HCT116 (cell line): Measurements from ENCODE around the gene CELA2A. TPM values are rescaled to one million over a fixed set of nuclear protein-coding genes. Genes with fewer than 3 reads are reported as not detected.

Experiments
- ATAC-seq: fragments of 200-7000 bp; cut with Tn5 transposase; 2 replicates; pipeline ENCODE4 v1.9.1; 2020; ENCODE audit warnings: mild to moderate bottlenecking, moderate library complexity
- BruUV-seq: library from RNA; stranded (reverse); fragments of 400-500 nt; replicated peaks from 2 replicates; lab custom pipeline; 2021; lab: Mats Ljungman, UMichigan
- CTCF ChIA-PET: fragments of 300-600 bp; sonication (Branson Sonifier 250); formaldehyde crosslinking; loops from one replicate; lab custom pipeline; 2021; ENCODE audit warnings: antibody characterized with exemption; lab: Charles Lee
- POLR2A ChIA-PET: fragments of 300-600, 350-600 bp; sonication (Branson Sonifier 250); formaldehyde crosslinking; loops from one replicate; lab custom pipeline; 2021; ENCODE audit warnings: antibody characterized with exemption; lab: Charles Lee
- RAD21 ChIA-PET, 2 experiments: fragments of 300-600 bp; sonication (Branson Sonifier 250); formaldehyde crosslinking; loops; one replicate each; lab custom pipeline; 2023; ENCODE audit warnings: low total read pairs in 2 of 2; ENCODE audit not compliant: uncharacterized antibody in 2 of 2, unreplicated experiment in 2 of 2, low non-redundant PET in 1 of 2; lab: Charles Lee
- DNase-seq: peaks from one replicate; pipeline ENCODE4 v3.0.0-alpha.2; 2010; ENCODE audit warnings: low read depth, low spot score
- H2AFZ ChIP-seq: fragments of 200-600 bp; shearing (Covaris generic), sonication (generic); 2 replicates; pipeline ENCODE4 v1.6.1; 2017; ENCODE audit warnings: low read depth, mixed run types, mixed read lengths, antibody characterized with exemption, low read length; ENCODE audit not compliant: poor library complexity, severe bottlenecking
- H3K27ac ChIP-seq: 2 replicates; pipeline ENCODE4 v1.5.1; 2012; ENCODE audit warnings: low read depth, low read length
- H3K27me3 ChIP-seq: fragments of 200-600 bp; sonication (generic); 2 replicates; pipeline ENCODE4 v1.6.1; 2016; ENCODE audit warnings: mixed run types, low read length, mixed read lengths; ENCODE audit not compliant: insufficient read depth
- H3K36me3 ChIP-seq, 2 experiments: fragments of 200-500 bp in 1 of 2; fragments of 200-600 bp in 1 of 2; sonication (Bioruptor generic) in 1 of 2; sonication (generic) in 1 of 2; 2 replicates each; pipeline versions ENCODE4 v1.5.1 to v1.6.1; 2014 to 2016; ENCODE audit warnings: low read length in 2 of 2, inconsistent platforms in 1 of 2, mixed read lengths in 1 of 2, mixed run types in 1 of 2; ENCODE audit not compliant: insufficient read depth in 2 of 2, control insufficient read depth in 1 of 2
- H3K4me1 ChIP-seq, 2 experiments: fragments of 200-600 bp in 1 of 2; sonication (generic) in 1 of 2; 2 replicates each; pipeline versions ENCODE4 v1.5.1 to v1.6.1; 2012 to 2017; ENCODE audit warnings: low read length in 2 of 2, inconsistent platforms in 1 of 2, mild to moderate bottlenecking in 1 of 2, mixed read lengths in 1 of 2, mixed run types in 1 of 2, moderate library complexity in 1 of 2; ENCODE audit not compliant: insufficient read depth in 2 of 2, control insufficient read depth in 1 of 2
- H3K4me2 ChIP-seq: fragments of 200-600 bp; sonication (generic); 2 replicates; pipeline ENCODE4 v1.6.1; 2017; ENCODE audit warnings: mixed run types, low read length, mixed read lengths
- H3K4me3 ChIP-seq, 2 experiments: fragments of 200-600 bp in 1 of 2; sonication (generic) in 1 of 2; replicated peaks in 1 of 2; 2 replicates each; pipeline ENCODE4 v1.5.1; 2011 to 2016; ENCODE audit warnings: low read length in 2 of 2, control low read depth in 1 of 2, low read depth in 1 of 2, mild to moderate bottlenecking in 1 of 2, mixed read lengths in 1 of 2, mixed run types in 1 of 2
- H3K79me2 ChIP-seq: fragments of 200-600 bp; sonication (generic); 2 replicates; pipeline ENCODE4 v1.6.1; 2017; ENCODE audit warnings: mild to moderate bottlenecking, mixed run types, low read length, moderate library complexity, mixed read lengths; ENCODE audit not compliant: insufficient read depth
- H3K9ac ChIP-seq: fragments of 200-600 bp; sonication (generic); 2 replicates; pipeline ENCODE4 v1.6.1; 2016; ENCODE audit warnings: low read length, mixed read lengths
- H3K9me2 ChIP-seq: fragments of 200-600 bp; sonication (generic), shearing (Covaris generic); 2 replicates; pipeline ENCODE4 v1.6.1; 2017; ENCODE audit warnings: mixed run types, mild to moderate bottlenecking, moderate library complexity; ENCODE audit not compliant: insufficient read depth
- H3K9me3 ChIP-seq, 2 experiments: fragments of 200-500 bp in 1 of 2; fragments of 200-600 bp in 1 of 2; sonication (Bioruptor generic) in 1 of 2; sonication (generic) in 1 of 2; 2 replicates each; pipeline ENCODE4 v1.6.1; 2014 to 2017; ENCODE audit warnings: low read length in 2 of 2, mixed read lengths in 2 of 2, inconsistent platforms in 1 of 2, low read depth in 1 of 2, mild to moderate bottlenecking in 1 of 2, mixed run types in 1 of 2, moderate library complexity in 1 of 2; ENCODE audit not compliant: control insufficient read depth in 1 of 2, insufficient read depth in 1 of 2
- H4K20me1 ChIP-seq: fragments of 200-600 bp; sonication (generic), shearing (Covaris generic); 2 replicates; pipeline ENCODE4 v1.6.1; 2017; ENCODE audit warnings: mixed run types, mild to moderate bottlenecking, moderate library complexity; ENCODE audit not compliant: insufficient read depth
- ATF3 ChIP-seq: IDR thresholded peaks from 2 replicates; pipeline ENCODE4 v1.6.1; 2012
- CBX3 ChIP-seq: IDR thresholded peaks from 2 replicates; pipeline ENCODE4 v1.6.1; 2012; ENCODE audit warnings: low read depth
- CEBPB ChIP-seq: IDR thresholded peaks from 2 replicates; pipeline ENCODE4 v1.6.1; 2012; ENCODE audit warnings: low read depth
- CTCF ChIP-seq, 3 experiments: fragments of 200-600 bp in 1 of 3; sonication (generic) in 1 of 3; IDR thresholded peaks in 2 of 3; conservative IDR thresholded peaks in 1 of 3; 2 replicates each; pipeline ENCODE4 v1.5.1; 2012 to 2017; ENCODE audit warnings: low read depth in 2 of 3, low read length in 2 of 3, antibody characterized with exemption in 1 of 3, borderline replicate concordance in 1 of 3, control low read depth in 1 of 3, mild to moderate bottlenecking in 1 of 3, mixed read lengths in 1 of 3, mixed run types in 1 of 3, moderate library complexity in 1 of 3; ENCODE audit not compliant: insufficient read depth in 1 of 3
- ELF1 ChIP-seq: IDR thresholded peaks from 2 replicates; pipeline ENCODE4 v1.6.1; 2012; ENCODE audit warnings: low read depth, borderline replicate concordance
- EZH2 ChIP-seq: fragments of 200-600 bp; sonication (generic); IDR thresholded peaks from 2 replicates; pipeline ENCODE4 v1.6.1; 2017; ENCODE audit warnings: antibody characterized with exemption, mixed run types
- FOSL1 ChIP-seq: IDR thresholded peaks from 2 replicates; pipeline ENCODE4 v1.6.1; 2012; ENCODE audit warnings: low read depth
- JUND ChIP-seq: IDR thresholded peaks from 2 replicates; pipeline ENCODE4 v1.6.1; 2012
- MAX ChIP-seq: IDR thresholded peaks from 2 replicates; pipeline ENCODE4 v1.6.1; 2012
- POLR2A ChIP-seq: IDR thresholded peaks from 2 replicates; pipeline ENCODE4 v1.7.0; 2011; ENCODE audit warnings: borderline replicate concordance; ENCODE audit not compliant: insufficient read depth, insufficient read length; ENCODE audit errors: extremely low read depth
- POLR2AphosphoS5 ChIP-seq: IDR thresholded peaks from 2 replicates; pipeline ENCODE4 v1.6.1; 2011; ENCODE audit warnings: mild to moderate bottlenecking, low read depth, low read length, moderate library complexity
- REST ChIP-seq: IDR thresholded peaks from 2 replicates; pipeline ENCODE4 v1.6.1; 2012; ENCODE audit warnings: low read depth
- SIN3A ChIP-seq: IDR thresholded peaks from 2 replicates; pipeline ENCODE4 v1.6.1; 2012; ENCODE audit warnings: low read depth
- TCF7L2 ChIP-seq: IDR thresholded peaks from 2 replicates; pipeline ENCODE4 v1.7.0; 2011; ENCODE audit warnings: borderline replicate concordance, inconsistent platforms; ENCODE audit not compliant: insufficient read depth, insufficient read length; ENCODE audit errors: extremely low read depth
- YY1 ChIP-seq: IDR thresholded peaks from 2 replicates; pipeline ENCODE4 v1.6.1; 2011; ENCODE audit warnings: low read length, low read depth, moderate library complexity, mild to moderate bottlenecking; ENCODE audit not compliant: insufficient replicate concordance; ENCODE audit errors: extremely low read depth
- ZBTB33 ChIP-seq: IDR thresholded peaks from 2 replicates; pipeline ENCODE4 v1.6.1; 2011; ENCODE audit warnings: mild to moderate bottlenecking, low read length, moderate library complexity; ENCODE audit not compliant: insufficient replicate concordance; ENCODE audit errors: extremely low read depth
- ZFX ChIP-seq: fragments of 450-650 bp; IDR thresholded peaks from 2 replicates; pipeline ENCODE4 v1.6.1; 2017
- ZNF274 ChIP-seq: fragments of 200-500 bp; sonication (Bioruptor generic); IDR thresholded peaks from 2 replicates; pipeline ENCODE4 v1.6.1; 2014; ENCODE audit warnings: mild to moderate bottlenecking, low read depth, low read length, inconsistent platforms
- intact Hi-C: fragments of 100-400 bp; cut with micrococcal nuclease; formaldehyde crosslinking; loops from 2 replicates; pipeline ENCODE4 v1.10.0; 2022
- total RNA-seq: library from RNA; stranded (reverse); gene quantifications from one replicate; pipeline ENCODE4 v1.2.1, GENCODE V29; 2021; ENCODE audit not compliant: unreplicated experiment

Gene CELA2A
- total RNA-seq, 1 experiment from 2014 or later, result 1.6 TPM

GRCh38 chr1:15510611-15511405, 54.3 kb downstream of the CELA2A start:
- POLR2A ChIA-PET, result no interaction called here
- H3K4me2 ChIP-seq, result no peak overlapping the region
- H3K9me3 ChIP-seq, result no peaks in the 10 kb centered on the region
- intact Hi-C loops, result no loop called here
- no peaks in the 10 kb centered on the region for H3K9me2 ChIP-seq
- RAD21 ChIA-PET, result no interaction called here
- no peak overlapping the region for H2AFZ ChIP-seq
- no TSS peak for BruUV-seq
- no peaks in the 10 kb centered on the region for H4K20me1 ChIP-seq
- H3K4me1 ChIP-seq, result no peaks in the 10 kb centered on the region
- no peaks in the 10 kb centered on the region for H3K27me3 ChIP-seq
- no peak overlapping the region for H3K27ac ChIP-seq
- H3K4me3 ChIP-seq, result no peak overlapping the region
- no peak for ATAC-seq
- H3K79me2 ChIP-seq, result no peaks in the 10 kb centered on the region
- CTCF ChIA-PET, result no interaction called here
- no peak for DNase-seq
- TF ChIP-seq REST (no peak), ZBTB33 (no peak), ATF3 (no peak), MAX (no peak), SIN3A (no peak), TCF7L2 (no peak), ELF1 (no peak), YY1 (no peak), EZH2 (no peak), CBX3 (no peak), JUND (no peak), CEBPB (no peak), FOSL1 (no peak), ZNF274 (no peak), ZFX (no peak), CTCF (IDR thresholded peaks at IDR 0.05 in 2 of 3, conservative IDR thresholded peaks at IDR 0.05 in 1 of 3; ENCODE audit: borderline replicate concordance in 1 of 3, insufficient read depth in 1 of 3, low read depth in 2 of 3, low read length in 2 of 3) (no peak), POLR2A (no peak), POLR2AphosphoS5 (no peak)
- peaks cover 0 to 2% of the 10 kb centered on the region in 2 experiments; a peak in 1 of 4 replicates for H3K36me3 ChIP-seq
- no peak overlapping the region for H3K9ac ChIP-seq
